Measurements from ENCODE around the gene EZH1.

EZH1 gene

GRCh38 chr17:42744806-42745617 is at the start of gene EZH1:
Gene EZH1, minus strand, starts transcription at chr17:42745040. Its CDS starts 16,099 bp downstream, at chr17:42728941.
- peak; percentile 93 for DNase-seq

DNA sequence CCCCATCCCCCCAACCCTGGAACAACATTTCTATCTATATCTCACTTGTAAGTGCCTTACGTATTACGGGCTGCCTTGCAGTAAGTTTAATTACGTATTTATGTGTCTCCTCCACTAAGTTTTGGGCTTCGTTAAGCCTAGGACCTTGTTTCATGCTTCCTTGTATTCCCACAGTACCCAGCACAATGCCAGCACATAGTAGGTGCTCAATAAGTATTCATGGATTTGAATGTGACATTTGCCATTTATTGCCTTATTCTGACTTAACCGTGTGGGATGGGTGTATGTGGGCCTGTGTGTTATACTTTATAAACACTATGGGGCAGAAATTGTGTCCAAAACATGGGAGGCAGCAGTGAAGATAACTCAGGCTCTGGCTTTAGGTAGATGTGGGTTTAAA is 47.7 kb upstream of the EZH1 start:
- DNase-seq = no peak

- no peak for DNase-seq
Observed at GRCh38 chr17:42791948-42792347, 47.1 kb upstream of the EZH1 start.

DNA sequence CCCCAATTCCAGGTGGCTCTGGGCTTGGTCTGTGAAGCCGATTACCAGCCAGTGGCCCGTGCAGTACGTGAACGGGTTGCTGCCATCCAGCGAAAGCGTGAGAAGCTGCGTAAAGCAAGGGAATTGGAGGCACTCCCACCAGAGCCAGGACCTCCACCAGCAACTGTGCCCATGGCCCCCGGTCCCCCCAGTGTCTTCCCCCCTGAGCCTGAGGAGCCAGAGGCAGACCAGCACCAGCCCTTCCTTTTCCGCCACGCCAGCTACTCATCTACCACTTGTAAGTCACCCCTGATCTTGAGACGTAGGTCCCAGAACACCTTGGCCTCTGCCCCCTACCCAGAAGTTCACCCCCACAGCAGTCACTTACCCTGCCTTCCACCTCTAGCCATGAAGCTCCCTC is 42.4 kb upstream of the EZH1 start:
- no peak for DNase-seq

GRCh38 chr17:42784811-42785592 is 40.2 kb upstream of the EZH1 start:
- no peak for DNase-seq

- no peak for DNase-seq
Observed at GRCh38 chr17:42784409-42784808, 39.6 kb upstream of the EZH1 start.

DNA sequence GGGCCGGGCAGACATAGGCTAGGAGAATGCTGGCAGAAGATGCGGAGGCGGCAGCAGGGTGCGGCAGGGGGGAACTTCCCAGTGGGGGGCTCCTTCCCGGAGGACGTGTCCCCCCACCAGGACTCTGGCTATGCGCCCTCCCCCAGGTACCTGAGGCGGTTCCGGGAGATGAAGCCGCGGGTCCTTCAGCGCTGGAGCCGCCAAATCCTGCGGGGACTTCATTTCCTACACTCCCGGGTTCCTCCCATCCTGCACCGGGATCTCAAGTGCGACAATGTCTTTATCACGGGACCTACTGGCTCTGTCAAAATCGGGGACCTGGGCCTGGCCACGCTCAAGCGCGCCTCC is 38.9 kb upstream of the EZH1 start:
- DNase-seq = no peak

GRCh38 chr17:42783062-42783790 is 38.4 kb upstream of the EZH1 start:
- no peak for DNase-seq

GRCh38 chr17:42782166-42783061 is 37.6 kb upstream of the EZH1 start:
- DNase-seq = no peak

- DNase-seq = no peak
Observed at GRCh38 chr17:42781639-42782165, 36.9 kb upstream of the EZH1 start.

DNA sequence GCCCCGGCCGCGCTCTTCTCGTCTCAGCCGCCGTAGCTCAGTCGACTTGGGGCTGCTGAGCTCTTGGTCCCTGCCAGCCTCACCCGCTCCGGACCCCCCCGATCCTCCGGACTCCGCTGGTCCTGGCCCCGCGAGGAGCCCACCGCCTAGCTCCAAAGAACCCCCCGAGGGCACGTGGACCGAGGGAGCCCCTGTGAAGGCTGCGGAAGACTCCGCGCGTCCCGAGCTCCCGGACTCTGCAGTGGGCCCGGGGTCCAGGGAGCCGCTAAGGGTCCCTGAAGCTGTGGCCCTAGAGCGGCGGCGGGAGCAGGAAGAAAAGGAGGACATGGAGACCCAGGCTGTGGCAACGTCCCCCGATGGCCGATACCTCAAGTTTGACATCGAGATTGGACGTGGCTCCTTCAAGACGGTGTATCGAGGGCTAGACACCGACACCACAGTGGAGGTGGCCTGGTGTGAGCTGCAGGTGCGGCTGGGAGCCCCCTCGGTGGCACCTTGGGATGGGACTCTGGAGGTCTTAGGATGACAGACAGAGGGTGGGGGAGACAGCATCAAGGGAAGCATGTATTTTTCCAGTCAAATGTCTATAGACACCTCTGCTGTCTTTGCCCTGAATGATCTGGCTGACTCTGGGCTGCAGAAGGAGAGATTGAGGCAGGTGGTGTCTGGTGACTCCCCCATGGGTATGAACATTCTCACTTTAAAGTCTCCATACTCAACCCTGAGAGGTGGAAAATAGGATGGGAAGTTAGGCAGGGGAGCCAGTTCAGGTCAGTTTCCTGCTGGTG is 36.2 kb upstream of the EZH1 start:
- no peak for DNase-seq

DNA sequence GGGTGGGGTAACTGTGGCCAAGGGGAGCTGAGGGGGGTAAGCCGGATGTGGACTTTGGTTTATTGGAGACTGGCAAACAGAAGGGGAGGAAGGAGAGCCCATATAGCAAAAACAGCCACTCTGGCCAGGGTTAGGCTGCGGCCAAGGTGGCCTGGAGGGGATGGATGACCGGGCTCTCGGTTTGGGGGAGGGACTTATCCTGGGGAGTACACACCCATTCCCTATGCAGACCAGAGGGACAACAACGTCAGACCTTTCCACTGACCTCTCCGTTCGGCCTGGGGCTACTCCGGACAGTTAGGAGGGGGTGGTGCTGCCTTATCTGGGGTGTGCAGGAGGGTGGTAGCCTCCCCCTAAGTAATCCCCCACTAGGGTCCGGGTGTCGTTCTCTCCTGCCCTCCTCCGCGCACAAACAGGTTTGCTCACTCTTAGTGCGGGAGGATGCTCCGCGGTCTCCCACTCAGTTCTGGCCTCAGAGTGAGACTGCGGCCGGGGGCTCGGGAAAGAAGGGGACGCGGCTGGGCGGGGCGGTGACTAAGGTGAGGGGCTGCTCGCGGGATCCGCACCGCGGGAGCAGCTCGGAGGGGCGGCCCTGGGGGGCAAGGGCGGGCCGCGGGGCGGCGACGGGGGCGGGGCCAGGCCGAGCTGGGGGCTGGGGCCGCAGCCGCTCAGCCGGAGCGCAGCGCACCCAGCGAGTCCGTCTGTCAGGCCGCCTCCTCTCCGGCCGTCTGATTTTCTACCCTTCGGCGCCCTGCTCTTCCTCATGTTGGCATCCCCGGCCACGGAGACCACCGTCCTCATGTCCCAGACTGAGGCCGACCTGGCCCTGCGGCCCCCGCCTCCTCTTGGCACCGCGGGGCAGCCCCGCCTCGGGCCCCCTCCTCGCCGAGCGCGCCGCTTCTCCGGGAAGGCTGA is 35.4 kb upstream of the EZH1 start, which contains the start of gene WNK4:
Gene WNK4, plus strand, starts transcription at position 675 of the 915 bp plus-strand sequence. Its CDS starts 89 bp downstream, at position 764.
- no peak for DNase-seq

GRCh38 chr17:42779304-42779935 is 34.6 kb upstream of the EZH1 start:
- DNase-seq = no peak

DNA sequence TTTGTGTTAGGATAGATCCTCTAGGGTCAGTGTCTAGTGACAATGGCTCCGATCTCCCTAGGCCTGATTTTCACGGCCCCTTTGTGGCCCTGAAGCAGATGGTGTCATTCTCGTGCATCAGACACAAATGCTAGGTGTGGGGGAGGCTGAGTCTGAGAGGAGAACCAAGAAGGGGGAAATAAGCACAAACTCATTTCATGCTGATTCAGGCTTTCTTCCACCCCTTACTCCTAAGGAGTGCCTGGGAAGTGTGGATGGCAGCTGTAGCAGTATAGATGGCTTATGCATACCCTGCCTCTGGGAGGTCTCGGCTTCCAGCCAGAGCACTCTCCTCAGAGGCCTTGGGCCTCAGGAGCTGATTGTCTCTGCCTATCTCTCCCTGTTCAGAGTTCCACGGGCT is 33.7 kb upstream of the EZH1 start:
- DNase-seq = no peak

- DNase-seq = no peak
Observed at GRCh38 chr17:42775534-42776098, 30.8 kb upstream of the EZH1 start.

DNA sequence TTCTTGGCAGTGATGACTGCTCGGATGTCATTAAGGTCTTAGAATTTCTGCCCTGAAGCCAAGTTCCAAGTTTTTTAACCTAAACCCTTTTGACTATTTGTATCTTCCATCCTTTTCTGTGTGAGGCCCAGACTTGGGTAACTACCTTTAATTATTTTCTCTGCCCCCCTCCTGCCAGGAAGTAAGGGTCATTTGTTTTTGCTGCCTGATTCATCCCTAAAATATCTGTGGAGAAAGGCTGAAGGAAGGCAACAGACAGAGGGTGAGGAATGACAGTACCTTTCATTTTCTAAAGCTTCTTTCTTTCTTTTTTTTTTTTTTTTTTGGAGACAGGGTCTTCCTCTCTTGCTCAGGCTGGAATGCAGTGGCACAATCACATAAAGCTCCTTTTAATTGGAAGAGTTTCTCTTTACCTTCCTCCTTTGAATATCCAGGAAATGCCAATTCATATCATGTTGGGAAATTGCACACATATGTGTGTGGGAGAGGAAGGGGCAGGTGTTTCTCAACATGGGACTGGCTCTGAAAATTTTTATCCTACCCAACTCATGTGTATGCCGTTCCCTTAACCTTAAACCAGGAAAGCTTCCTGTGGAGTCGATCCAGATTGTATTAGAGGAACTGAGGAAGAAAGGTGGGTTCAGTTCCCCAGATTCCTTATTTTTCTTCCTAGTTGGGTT is 29.4 kb upstream of the EZH1 start:
- DNase-seq = no peak

DNA sequence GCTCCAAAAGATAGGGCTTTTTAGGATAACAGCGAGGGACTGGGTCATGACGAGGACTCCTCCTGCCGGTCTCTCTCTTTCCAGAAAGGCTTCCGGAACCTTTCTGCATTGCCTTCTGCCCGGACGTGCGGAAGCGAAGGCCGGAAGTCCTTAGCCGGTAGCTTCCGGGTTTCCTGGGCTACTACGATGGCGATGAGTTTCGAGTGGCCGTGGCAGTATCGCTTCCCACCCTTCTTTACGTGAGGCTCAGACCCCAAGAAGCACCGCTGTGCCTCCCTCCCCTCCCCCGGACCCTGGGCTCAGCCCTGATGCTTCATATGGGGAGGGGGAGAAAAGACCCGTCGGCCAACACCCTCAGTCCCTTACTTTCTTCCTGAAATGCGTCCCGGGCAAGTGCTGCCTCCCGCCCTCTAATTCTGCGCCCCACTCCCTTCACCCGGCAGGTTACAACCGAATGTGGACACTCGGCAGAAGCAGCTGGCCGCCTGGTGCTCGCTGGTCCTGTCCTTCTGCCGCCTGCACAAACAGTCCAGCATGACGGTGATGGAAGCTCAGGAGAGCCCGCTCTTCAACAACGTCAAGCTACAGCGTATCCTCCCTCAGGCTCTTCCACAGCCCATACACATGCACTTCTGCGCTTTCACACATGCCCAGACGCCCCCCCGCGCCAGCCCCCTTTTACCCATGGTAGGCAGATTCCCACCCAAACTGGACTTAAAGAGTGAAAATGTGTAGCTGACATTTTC is 28.6 kb upstream of the EZH1 start, which contains the start of gene VPS25:
Gene VPS25, plus strand, starts transcription at position 160 of the 746 bp plus-strand sequence. Its CDS starts 27 bp downstream, at position 187.
- DNase-seq = peak; percentile 78

DNA sequence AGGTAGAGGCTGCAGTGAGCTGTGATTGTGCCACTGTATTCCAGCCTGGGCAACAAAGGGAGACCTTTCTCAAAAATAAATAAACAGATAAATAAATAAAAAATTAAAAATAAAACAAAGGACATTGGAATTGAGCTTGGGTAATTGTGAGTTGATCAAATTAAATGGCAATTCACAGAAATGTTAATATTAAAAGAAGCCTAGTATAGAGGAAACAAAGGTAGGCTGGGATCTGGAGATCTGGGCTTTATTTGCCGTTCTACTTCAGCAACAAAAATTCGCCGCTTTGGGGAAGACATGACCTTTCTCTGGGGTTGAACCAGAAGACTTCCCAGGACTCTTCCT is 28.1 kb upstream of the EZH1 start:
- DNase-seq = no peak
